Measurements from ENCODE around the gene PAQR6. TPM values are rescaled to one million over a fixed set of nuclear protein-coding genes. Genes with fewer than 3 reads are reported as not detected.
A peak's percentile ranks its signal among the peaks of the same experiment; 100 is the strongest.

PAQR6 gene
- total and polyA plus RNA-seq, 10 of the 15 experiments (the other 5 are each of a cell fraction or from before 2014, with no cell fraction given), result 0.42 to 4.5 (median 1.3) TPM

GRCh38 chr1:156198831-156199349, 49.0 kb downstream of the PAQR6 start (continued):
- TF ChIP-seq USF1 (IDR thresholded peaks at IDR 0.05; ENCODE audit: borderline replicate concordance, extremely low read length, insufficient read depth, low read depth, low read length) (no peak), BCLAF1 (IDR thresholded peaks at IDR 0.05) (no peak), GATAD2B (conservative IDR thresholded peaks at IDR 0.05; ENCODE audit: low read depth) (peak; percentile 57; the same call in 1 of the 2 replicates), EZH2 (IDR thresholded peaks at IDR 0.05; ENCODE audit: borderline replicate concordance, control insufficient read depth, low read depth, low read length) (no peak), PKNOX1 (IDR thresholded peaks at IDR 0.05) (peak; percentile 25; the same call in 1 of the 2 replicates), MYB (IDR thresholded peaks at IDR 0.05; ENCODE audit: borderline replicate concordance, low read depth, low read length) (no peak), HDAC2 (IDR thresholded peaks at IDR 0.05) (no peak), WRNIP1 (IDR thresholded peaks at IDR 0.05; ENCODE audit: borderline replicate concordance, low read depth, low read length) (no peak), TCF12 (IDR thresholded peaks at IDR 0.05; ENCODE audit: low read depth, low read length) (no peak), MEF2B (IDR thresholded peaks at IDR 0.05; ENCODE audit: partially characterized antibody, poor library complexity, severe bottlenecking) (peak; percentile 78), SP1 (IDR thresholded peaks at IDR 0.05; ENCODE audit: low read depth, low read length) (no peak), NR2C1 (IDR thresholded peaks at IDR 0.05) (no peak), ASH2L (IDR thresholded peaks at IDR 0.05; ENCODE audit: borderline replicate concordance, low read depth) (peak; percentile 80; the same call in 1 of the 2 replicates), TCF7 (IDR thresholded peaks at IDR 0.05; ENCODE audit: borderline replicate concordance) (no peak), MAX (IDR thresholded peaks at IDR 0.05; ENCODE audit: low read depth, low read length) (no peak), RELA (IDR thresholded peaks at IDR 0.05; ENCODE audit: borderline replicate concordance, partially characterized antibody) (no peak), ZBTB40 (IDR thresholded peaks at IDR 0.05; ENCODE audit: borderline replicate concordance) (no peak)

Data from GM12878 (cell line).